ENCODE data around the gene IL17F. TPM values are rescaled to one million over a fixed set of nuclear protein-coding genes. Genes with fewer than 3 reads are reported as not detected.
"Not testable (repeated sequence)": the region's sequence is repeated elsewhere in the genome, so short reads cannot be mapped to it uniquely, and the experiment has no call there.

The IL17F gene
- total RNA-seq, 1 donor from 2014 or later, result not detected

DNA sequence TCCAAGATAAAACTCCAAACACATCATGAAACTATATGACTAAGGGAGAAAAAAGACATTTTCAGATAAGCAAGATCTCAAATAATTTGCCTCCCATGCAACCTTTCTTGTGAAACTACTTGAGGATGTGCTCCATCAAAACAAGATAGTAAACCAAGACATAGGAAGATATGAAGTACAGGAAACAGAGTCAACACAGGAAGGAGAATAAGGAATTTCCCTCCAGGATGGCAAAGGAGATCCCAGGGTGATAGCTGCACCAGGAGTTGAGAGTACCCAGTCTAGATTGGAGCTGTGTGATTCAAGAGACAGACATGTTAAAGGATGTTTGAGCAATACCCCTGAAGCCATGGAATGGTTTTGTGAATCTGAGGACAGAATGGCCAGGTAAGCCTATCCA lies 42.8 kb downstream of the IL17F start:
- intact Hi-C loops (cut with DNase I), result no loop called here
- H3K4me3 ChIP-seq, result no peak overlapping the region
- no peaks in the 10 kb centered on the region for H3K9me3 ChIP-seq
- TF ChIP-seq CTCF (IDR thresholded peaks at IDR 0.05), result no peak
- TF ChIP-seq POLR2AphosphoS5 (IDR thresholded peaks at IDR 0.05; ENCODE audit: insufficient read depth in 1 of 2, low read depth in 1 of 2), result no peak
- TF ChIP-seq POLR2A (IDR thresholded peaks at IDR 0.05), result no peak
- no peaks in the 10 kb centered on the region for H3K4me1 ChIP-seq
- H3K36me3 ChIP-seq, result no peaks in the 10 kb centered on the region
- H3K27me3 ChIP-seq, result no peaks in the 10 kb centered on the region
- no peak overlapping the region for H3K27ac ChIP-seq
- no peak for DNase-seq (ENCODE audit: extremely low spot score in 2 of 2)

GRCh38 chr6:52201046-52201445 lies 43.3 kb downstream of the IL17F start:
- no peak overlapping the region for H3K4me3 ChIP-seq
- no peak overlapping the region for H3K27ac ChIP-seq
- no peaks in the 10 kb centered on the region for H3K4me1 ChIP-seq
- intact Hi-C loops (cut with DNase I), result no loop called here
- H3K9me3 ChIP-seq, result no peaks in the 10 kb centered on the region
- TF ChIP-seq POLR2A (IDR thresholded peaks at IDR 0.05) (no peak), CTCF (IDR thresholded peaks at IDR 0.05) (no peak), POLR2AphosphoS5 (IDR thresholded peaks at IDR 0.05; ENCODE audit: insufficient read depth in 1 of 2, low read depth in 1 of 2) (no peak)
- no peak for DNase-seq (ENCODE audit: extremely low spot score in 2 of 2)
- H3K27me3 ChIP-seq, result no peaks in the 10 kb centered on the region
- no peaks in the 10 kb centered on the region for H3K36me3 ChIP-seq

DNA sequence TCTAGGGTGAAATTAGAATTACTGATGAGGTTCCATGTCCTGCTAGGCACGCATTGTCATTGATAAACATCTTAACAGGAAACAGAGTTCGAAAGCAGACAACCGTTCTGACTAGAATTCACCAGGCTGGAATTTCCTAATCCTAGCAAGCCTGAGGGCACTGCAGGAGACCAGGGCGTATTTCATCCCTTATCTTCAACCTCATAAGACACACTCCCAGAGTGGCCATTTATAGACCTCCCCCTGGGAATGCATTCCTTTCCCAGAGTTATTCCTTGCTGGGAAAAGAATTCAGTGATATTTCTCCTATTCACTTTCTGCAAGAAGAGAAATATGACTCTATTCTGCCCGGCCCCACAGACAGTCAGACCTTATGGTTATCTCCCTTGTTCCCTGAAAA lies 44.2 kb downstream of the IL17F start:
- intact Hi-C loops (cut with DNase I); H3K27ac ChIP-seq; H3K27me3 ChIP-seq; H3K4me1 ChIP-seq; H3K36me3 ChIP-seq; H3K9me3 ChIP-seq; DNase-seq (ENCODE audit: extremely low spot score in 2 of 2); H3K4me3 ChIP-seq: not testable (repeated sequence)

DNA sequence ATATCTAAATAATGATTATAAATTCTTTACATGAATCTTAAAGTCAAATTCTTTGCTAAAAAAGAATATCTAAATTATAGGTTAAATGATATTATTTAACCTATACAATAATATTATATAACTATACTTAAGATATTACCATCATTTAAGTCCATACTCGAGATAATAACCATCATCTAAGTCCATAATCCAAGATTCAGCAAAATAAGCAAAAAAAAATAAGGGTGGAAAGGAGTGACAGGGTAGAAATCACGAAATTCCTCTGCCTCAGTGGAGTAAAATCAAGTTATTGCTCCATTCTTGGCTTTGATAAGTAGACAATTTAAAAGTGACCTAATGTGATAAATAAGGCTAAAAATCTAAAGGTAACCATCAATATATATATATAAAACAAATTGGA lies 48.4 kb downstream of the IL17F start:
- Histone ChIP-seq H3K27me3 (no peaks in the 10 kb centered on the region), H3K27ac (no peak overlapping the region)
- intact Hi-C loops (cut with DNase I), result no loop called here

GRCh38 chr6:52191824-52192223 lies 52.5 kb downstream of the IL17F start:
- no peak for DNase-seq (ENCODE audit: extremely low spot score in 2 of 2)
- H3K27ac ChIP-seq, result no peak overlapping the region
- H3K4me3 ChIP-seq, result no peak overlapping the region
- no peak for TF ChIP-seq POLR2A (IDR thresholded peaks at IDR 0.05)
- no peak for TF ChIP-seq POLR2AphosphoS5 (IDR thresholded peaks at IDR 0.05; ENCODE audit: insufficient read depth in 1 of 2, low read depth in 1 of 2)
- no peak for TF ChIP-seq CTCF (IDR thresholded peaks at IDR 0.05)
- H3K27me3 ChIP-seq, result no peaks in the 10 kb centered on the region
- no peaks in the 10 kb centered on the region for H3K36me3 ChIP-seq
- intact Hi-C loops (cut with DNase I), result no loop called here
- H3K4me1 ChIP-seq, result no peaks in the 10 kb centered on the region
- no peaks in the 10 kb centered on the region for H3K9me3 ChIP-seq

More for the DNA sequence above, 48.4 kb downstream of the IL17F start:
- Histone ChIP-seq H3K9me3 (no peaks in the 10 kb centered on the region), H3K4me1 (no peaks in the 10 kb centered on the region), H3K4me3 (no peak overlapping the region), H3K36me3 (no peaks in the 10 kb centered on the region)
- TF ChIP-seq POLR2AphosphoS5 (IDR thresholded peaks at IDR 0.05; ENCODE audit: insufficient read depth in 1 of 2, low read depth in 1 of 2), result no peak
- TF ChIP-seq POLR2A (IDR thresholded peaks at IDR 0.05), result no peak
- TF ChIP-seq CTCF (IDR thresholded peaks at IDR 0.05), result no peak
- no peak for DNase-seq (ENCODE audit: extremely low spot score in 2 of 2)

- H3K4me1 ChIP-seq, result no peaks in the 10 kb centered on the region
- intact Hi-C loops (cut with DNase I), result no loop called here
- no peaks in the 10 kb centered on the region for H3K36me3 ChIP-seq
- no peak overlapping the region for H3K4me3 ChIP-seq
- TF ChIP-seq POLR2AphosphoS5 (IDR thresholded peaks at IDR 0.05; ENCODE audit: insufficient read depth in 1 of 2, low read depth in 1 of 2), result no peak
- no peak for TF ChIP-seq POLR2A (IDR thresholded peaks at IDR 0.05)
- TF ChIP-seq CTCF (IDR thresholded peaks at IDR 0.05), result no peak
- H3K27ac ChIP-seq, result no peak overlapping the region
- H3K9me3 ChIP-seq, result no peaks in the 10 kb centered on the region
- no peak for DNase-seq (ENCODE audit: extremely low spot score in 2 of 2)
- H3K27me3 ChIP-seq, result no peaks in the 10 kb centered on the region
Measured at GRCh38 chr6:52190409-52190808, 53.9 kb downstream of the IL17F start.
